ENCODE measurements around the gene TMEM229B. TPM values are rescaled to one million over a fixed set of nuclear protein-coding genes. Genes with fewer than 3 reads are reported as not detected.
A peak's percentile ranks its signal among the peaks of the same experiment; 100 is the strongest.

The TMEM229B gene
- total and polyA plus RNA-seq, 9 donors: 0.23 to 0.62 (median 0.41) TPM

DNA sequence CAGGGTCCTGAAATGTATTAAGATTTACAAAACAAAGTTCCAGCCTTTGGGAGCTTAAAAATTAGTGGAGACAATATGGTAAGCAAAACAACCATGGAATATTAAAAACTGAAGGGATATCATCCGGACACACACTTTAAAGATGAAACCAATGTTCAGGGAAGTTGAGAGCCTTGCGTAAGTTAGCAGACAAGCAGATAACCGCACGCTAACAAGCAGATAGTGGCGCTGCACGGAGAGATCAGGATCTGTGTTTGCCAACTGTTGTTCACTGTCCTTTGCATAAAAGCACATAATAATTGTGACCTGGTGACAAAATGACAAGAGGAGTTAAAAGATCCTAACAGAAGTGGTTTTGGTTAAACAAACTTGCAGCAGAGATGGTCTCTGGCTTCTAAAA lies 14.3 kb upstream of the TMEM229B start:
- no peaks in the 10 kb centered on the region for H3K9me3 ChIP-seq (replicated peaks; ENCODE audit: control insufficient read depth, low read depth, low read length)
- no peak overlapping the region for H3K4me3 ChIP-seq (ENCODE audit: low read length)
- DNase-seq: no peak
- WGBS (ENCODE audit: insufficient coverage): 50% methylated on average over 4 of the region's 6 CpGs
- no peaks in the 10 kb centered on the region for H3K36me3 ChIP-seq (ENCODE audit: control insufficient read depth, insufficient read depth, low read length)
- H3K4me1 ChIP-seq (ENCODE audit: control insufficient read depth, insufficient read depth, low read length): no peaks in the 10 kb centered on the region
- H3K27me3 ChIP-seq (ENCODE audit: control insufficient read depth, insufficient read depth, low read length): peaks cover 8% of the 10 kb centered on the region
- no peak overlapping the region for H3K27ac ChIP-seq (ENCODE audit: low read length)

DNA sequence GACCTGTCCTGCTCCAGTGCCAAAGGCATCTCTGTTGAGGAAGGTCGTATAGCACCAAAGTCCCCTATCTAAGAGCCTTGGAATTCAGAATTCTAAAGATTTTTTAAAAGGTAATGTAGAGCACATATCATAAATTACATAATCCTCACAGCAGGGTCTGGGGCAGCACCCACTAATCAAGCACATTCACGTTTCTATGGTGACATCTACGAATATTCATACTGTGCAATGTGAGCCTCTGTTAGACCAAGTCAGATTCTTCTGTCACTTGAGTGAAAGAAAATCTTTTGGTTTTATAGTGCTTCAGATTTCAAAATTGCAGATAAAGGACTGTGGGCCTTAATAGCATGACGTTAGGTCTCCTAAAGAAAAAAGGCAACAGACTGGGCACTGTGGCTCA lies 13.1 kb upstream of the TMEM229B start:
- Histone ChIP-seq H3K36me3 (ENCODE audit: control insufficient read depth, insufficient read depth, low read length) (no peaks in the 10 kb centered on the region), H3K27me3 (ENCODE audit: control insufficient read depth, insufficient read depth, low read length) (peaks cover 8% of the 10 kb centered on the region), H3K27ac (ENCODE audit: low read length) (no peak overlapping the region), H3K9me3 (replicated peaks; ENCODE audit: control insufficient read depth, low read depth, low read length) (no peaks in the 10 kb centered on the region), H3K4me3 (ENCODE audit: low read length) (no peak overlapping the region), H3K4me1 (ENCODE audit: control insufficient read depth, insufficient read depth, low read length) (no peaks in the 10 kb centered on the region)
- no CpG with 5 or more reads among the region's 4 CpGs for WGBS (ENCODE audit: insufficient coverage)
- DNase-seq: no peak

- Histone ChIP-seq H3K4me3 (ENCODE audit: low read length) (no peak overlapping the region), H3K36me3 (ENCODE audit: control insufficient read depth, insufficient read depth, low read length) (no peaks in the 10 kb centered on the region), H3K9me3 (replicated peaks; ENCODE audit: control insufficient read depth, low read depth, low read length) (no peaks in the 10 kb centered on the region), H3K4me1 (ENCODE audit: control insufficient read depth, insufficient read depth, low read length) (no peaks in the 10 kb centered on the region), H3K27me3 (ENCODE audit: control insufficient read depth, insufficient read depth, low read length) (peaks cover 8% of the 10 kb centered on the region), H3K27ac (ENCODE audit: low read length) (no peak overlapping the region)
- DNase-seq: no peak
- no CpG with 5 or more reads among the region's 3 CpGs for WGBS (ENCODE audit: insufficient coverage)
These were observed 12.5 kb upstream of the TMEM229B start for GRCh38 chr14:67500981-67501380.

GRCh38 chr14:67497716-67498115 lies 9.2 kb upstream of the TMEM229B start:
- DNase-seq: no peak
- no peak overlapping the region for H3K27ac ChIP-seq (ENCODE audit: low read length)
- H3K4me3 ChIP-seq (ENCODE audit: low read length): no peak overlapping the region
- peaks cover 1% of the 10 kb centered on the region for H3K4me1 ChIP-seq (ENCODE audit: control insufficient read depth, insufficient read depth, low read length)
- WGBS (ENCODE audit: insufficient coverage): 75% methylated on average over 2 of the region's 4 CpGs
- H3K27me3 ChIP-seq (ENCODE audit: control insufficient read depth, insufficient read depth, low read length): peaks cover 2% of the 10 kb centered on the region
- peaks cover 8% of the 10 kb centered on the region for H3K9me3 ChIP-seq (replicated peaks; ENCODE audit: control insufficient read depth, low read depth, low read length)
- no peaks in the 10 kb centered on the region for H3K36me3 ChIP-seq (ENCODE audit: control insufficient read depth, insufficient read depth, low read length)

- no peak overlapping the region for H3K4me3 ChIP-seq (ENCODE audit: low read length)
- DNase-seq: no peak
- no peak overlapping the region for H3K27ac ChIP-seq (ENCODE audit: low read length)
- H3K4me1 ChIP-seq (ENCODE audit: control insufficient read depth, insufficient read depth, low read length): peaks cover 2% of the 10 kb centered on the region
- peaks cover 8% of the 10 kb centered on the region for H3K9me3 ChIP-seq (replicated peaks; ENCODE audit: control insufficient read depth, low read depth, low read length)
- H3K27me3 ChIP-seq (ENCODE audit: control insufficient read depth, insufficient read depth, low read length): peaks cover 2% of the 10 kb centered on the region
- WGBS (ENCODE audit: insufficient coverage): 85% methylated on average over 4 of the region's 13 CpGs
- H3K36me3 ChIP-seq (ENCODE audit: control insufficient read depth, insufficient read depth, low read length): no peaks in the 10 kb centered on the region
These were observed 8.7 kb upstream of the TMEM229B start for GRCh38 chr14:67497216-67497615.

- Histone ChIP-seq H3K36me3 (ENCODE audit: control insufficient read depth, insufficient read depth, low read length) (no peaks in the 10 kb centered on the region), H3K4me1 (ENCODE audit: control insufficient read depth, insufficient read depth, low read length) (peaks cover 2% of the 10 kb centered on the region), H3K4me3 (ENCODE audit: low read length) (no peak overlapping the region), H3K9me3 (replicated peaks; ENCODE audit: control insufficient read depth, low read depth, low read length) (peaks cover 8% of the 10 kb centered on the region), H3K27ac (ENCODE audit: low read length) (no peak overlapping the region), H3K27me3 (ENCODE audit: control insufficient read depth, insufficient read depth, low read length) (peaks cover 2% of the 10 kb centered on the region)
- no CpG with 5 or more reads among the region's 1 CpG for WGBS (ENCODE audit: insufficient coverage)
- DNase-seq: no peak
These were observed 7.3 kb upstream of the TMEM229B start for GRCh38 chr14:67495827-67496226.

DNA sequence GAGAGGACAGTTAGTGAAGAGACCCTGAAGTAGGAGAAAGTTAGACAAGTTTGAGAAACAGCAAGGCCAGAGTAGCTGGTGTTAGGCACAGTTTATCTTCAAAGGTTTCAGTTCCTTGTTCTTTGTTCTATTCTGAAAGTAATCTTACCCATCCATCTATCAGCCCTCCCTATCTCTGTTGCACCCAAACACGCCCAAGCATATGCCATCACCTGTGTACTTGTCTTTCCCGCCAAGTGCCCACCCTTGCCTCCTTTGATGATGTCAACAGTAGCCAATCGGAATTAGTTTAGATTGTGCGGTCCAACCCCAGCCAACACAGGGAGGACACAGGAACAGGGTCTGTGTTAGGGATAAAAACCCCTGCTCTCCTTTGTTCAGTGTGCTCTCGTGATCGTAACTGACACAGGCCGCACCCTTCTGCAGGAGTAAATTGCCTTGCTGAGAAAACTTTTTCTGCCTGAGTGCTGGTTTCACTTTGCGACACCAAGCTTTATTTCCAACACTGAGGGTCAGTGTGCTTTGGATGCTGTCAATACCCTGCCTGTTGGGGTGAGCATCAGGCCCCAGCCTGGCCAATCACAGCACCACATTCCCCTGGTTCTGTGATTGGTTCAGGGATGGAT lies 4.7 kb upstream of the TMEM229B start:
- Histone ChIP-seq H3K27me3 (ENCODE audit: control insufficient read depth, insufficient read depth, low read length) (no peaks in the 10 kb centered on the region), H3K4me1 (ENCODE audit: control insufficient read depth, insufficient read depth, low read length) (peaks cover 5% of the 10 kb centered on the region), H3K36me3 (ENCODE audit: control insufficient read depth, insufficient read depth, low read length) (no peaks in the 10 kb centered on the region), H3K27ac (ENCODE audit: low read length) (no peak overlapping the region), H3K4me3 (ENCODE audit: low read length) (no peak overlapping the region), H3K9me3 (replicated peaks; ENCODE audit: control insufficient read depth, low read depth, low read length) (peaks cover 8% of the 10 kb centered on the region)
- 100% methylated on average over 6 of the region's 8 CpGs for WGBS (ENCODE audit: insufficient coverage)
- DNase-seq: no peak

- H3K9me3 ChIP-seq (replicated peaks; ENCODE audit: control insufficient read depth, low read depth, low read length): peaks cover 8% of the 10 kb centered on the region
- no peaks in the 10 kb centered on the region for H3K36me3 ChIP-seq (ENCODE audit: control insufficient read depth, insufficient read depth, low read length)
- 100% methylated on average over 2 of the region's 3 CpGs for WGBS (ENCODE audit: insufficient coverage)
- H3K4me1 ChIP-seq (ENCODE audit: control insufficient read depth, insufficient read depth, low read length): peaks cover 5% of the 10 kb centered on the region
- no peaks in the 10 kb centered on the region for H3K27me3 ChIP-seq (ENCODE audit: control insufficient read depth, insufficient read depth, low read length)
- H3K4me3 ChIP-seq (ENCODE audit: low read length): no peak overlapping the region
- no peak overlapping the region for H3K27ac ChIP-seq (ENCODE audit: low read length)
- no peak for DNase-seq
These were observed 4.0 kb upstream of the TMEM229B start for GRCh38 chr14:67492538-67492937.

DNA sequence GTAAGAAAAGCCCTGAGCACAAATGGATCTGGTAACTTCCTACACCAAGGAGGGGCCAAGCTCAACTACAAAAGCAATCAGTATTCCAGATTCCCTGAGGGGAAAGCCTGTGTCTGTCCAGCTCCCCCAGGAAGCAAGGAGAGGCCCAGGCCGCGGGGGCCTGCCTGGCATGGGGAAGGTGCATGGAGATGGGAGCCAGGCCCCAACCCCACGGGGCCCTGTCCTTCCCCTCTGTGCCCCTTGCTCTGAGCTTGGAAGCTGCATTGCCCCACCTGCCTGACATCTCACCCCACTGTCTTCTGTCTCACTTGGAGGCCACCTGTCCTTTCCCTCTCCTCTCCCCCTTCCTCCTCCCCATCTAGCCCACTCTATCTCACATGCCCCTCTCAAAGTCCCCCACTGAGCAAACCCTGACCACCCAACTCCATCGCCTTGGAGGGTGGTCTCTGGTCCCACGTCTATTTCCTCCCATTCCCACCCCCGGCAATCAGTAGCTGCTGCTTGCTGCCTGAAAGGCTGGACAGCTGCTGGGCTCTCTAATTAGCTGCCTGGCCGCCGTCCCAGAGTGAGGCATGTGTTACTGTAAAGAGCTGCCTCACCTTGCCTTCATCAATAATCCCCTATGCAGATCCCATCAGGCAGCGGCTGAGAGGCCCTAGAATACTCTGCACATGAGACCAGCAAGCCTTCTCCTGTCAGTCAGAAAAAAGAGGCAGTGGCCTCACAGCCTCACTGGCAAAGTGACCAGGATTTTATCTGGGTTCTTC lies 3.4 kb upstream of the TMEM229B start:
- Histone ChIP-seq H3K4me3 (ENCODE audit: low read length) (no peak overlapping the region), H3K27me3 (ENCODE audit: control insufficient read depth, insufficient read depth, low read length) (no peaks in the 10 kb centered on the region), H3K36me3 (ENCODE audit: control insufficient read depth, insufficient read depth, low read length) (no peaks in the 10 kb centered on the region), H3K4me1 (ENCODE audit: control insufficient read depth, insufficient read depth, low read length) (peaks cover 9% of the 10 kb centered on the region), H3K9me3 (replicated peaks; ENCODE audit: control insufficient read depth, low read depth, low read length) (peaks cover 8% of the 10 kb centered on the region), H3K27ac (ENCODE audit: low read length) (no peak overlapping the region)
- 42% methylated on average over 8 of the region's 9 CpGs for WGBS (ENCODE audit: insufficient coverage)
- DNase-seq: peak; percentile 60

DNA sequence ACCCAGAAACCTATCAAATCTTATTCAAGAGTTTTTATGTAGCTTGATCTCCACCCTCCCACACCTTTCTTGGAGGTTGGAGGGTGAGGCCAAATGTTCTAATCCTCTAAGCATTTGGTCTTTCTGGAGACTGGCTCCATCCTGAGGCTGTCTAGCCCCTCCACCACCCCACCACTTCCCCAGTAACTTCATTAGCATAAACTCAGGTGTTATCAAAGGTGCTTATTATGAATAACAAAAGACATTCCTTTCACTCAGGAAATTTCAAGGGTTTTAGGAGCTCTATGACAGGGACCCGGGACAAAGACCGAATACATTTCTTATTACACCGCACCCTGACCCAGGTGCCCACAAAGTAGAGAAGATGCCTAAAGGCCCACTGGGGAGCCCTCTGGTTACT lies 2.8 kb upstream of the TMEM229B start:
- no peaks in the 10 kb centered on the region for H3K27me3 ChIP-seq (ENCODE audit: control insufficient read depth, insufficient read depth, low read length)
- 86% methylated on average over 3 of the region's 3 CpGs for WGBS (ENCODE audit: insufficient coverage)
- no peak overlapping the region for H3K4me3 ChIP-seq (ENCODE audit: low read length)
- DNase-seq: no peak
- H3K36me3 ChIP-seq (ENCODE audit: control insufficient read depth, insufficient read depth, low read length): no peaks in the 10 kb centered on the region
- H3K4me1 ChIP-seq (ENCODE audit: control insufficient read depth, insufficient read depth, low read length): peaks cover 9% of the 10 kb centered on the region
- peaks cover 8% of the 10 kb centered on the region for H3K9me3 ChIP-seq (replicated peaks; ENCODE audit: control insufficient read depth, low read depth, low read length)
- H3K27ac ChIP-seq (ENCODE audit: low read length): no peak overlapping the region

Measured in muscle of leg (tissue), 11 donors.